DND-41 (cell line): Measurements from ENCODE around the gene AGAP1.

ENCODE experiments used
- EZH2 ChIP-seq: IDR thresholded peaks from 3 replicates; pipeline ENCODE4 v1.6.1; 2012; ENCODE audit warnings: borderline replicate concordance, low read depth, mild to moderate bottlenecking, moderate library complexity, low read length, inconsistent platforms; ENCODE audit not compliant: severe bottlenecking
- TF ChIP-seq, protein P1 (sequence below): IDR thresholded peaks from 2 replicates; pipeline ENCODE4 v1.5.1; 2012; ENCODE audit warnings: borderline replicate concordance, low read length, moderate library complexity, mild to moderate bottlenecking; ENCODE audit not compliant: poor library complexity, severe bottlenecking; ENCODE audit errors: extremely low read depth

GRCh38 chr2:235611756-235612155 lies 117.9 kb downstream of the AGAP1 start:
- no peak for TF ChIP-seq EZH2
- TF ChIP-seq, protein P1, sequence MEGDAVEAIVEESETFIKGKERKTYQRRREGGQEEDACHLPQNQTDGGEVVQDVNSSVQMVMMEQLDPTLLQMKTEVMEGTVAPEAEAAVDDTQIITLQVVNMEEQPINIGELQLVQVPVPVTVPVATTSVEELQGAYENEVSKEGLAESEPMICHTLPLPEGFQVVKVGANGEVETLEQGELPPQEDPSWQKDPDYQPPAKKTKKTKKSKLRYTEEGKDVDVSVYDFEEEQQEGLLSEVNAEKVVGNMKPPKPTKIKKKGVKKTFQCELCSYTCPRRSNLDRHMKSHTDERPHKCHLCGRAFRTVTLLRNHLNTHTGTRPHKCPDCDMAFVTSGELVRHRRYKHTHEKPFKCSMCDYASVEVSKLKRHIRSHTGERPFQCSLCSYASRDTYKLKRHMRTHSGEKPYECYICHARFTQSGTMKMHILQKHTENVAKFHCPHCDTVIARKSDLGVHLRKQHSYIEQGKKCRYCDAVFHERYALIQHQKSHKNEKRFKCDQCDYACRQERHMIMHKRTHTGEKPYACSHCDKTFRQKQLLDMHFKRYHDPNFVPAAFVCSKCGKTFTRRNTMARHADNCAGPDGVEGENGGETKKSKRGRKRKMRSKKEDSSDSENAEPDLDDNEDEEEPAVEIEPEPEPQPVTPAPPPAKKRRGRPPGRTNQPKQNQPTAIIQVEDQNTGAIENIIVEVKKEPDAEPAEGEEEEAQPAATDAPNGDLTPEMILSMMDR, result no peak
